Ovary (tissue), 3 donors: Measurements from ENCODE around the gene AIDA.

Experiments
- EP300 ChIP-seq: sonication (generic); formaldehyde crosslinking; IDR thresholded peaks from one replicate; pipeline ENCODE4 v1.6.1; 2017; ENCODE audit warnings: antibody characterized with exemption
- TF ChIP-seq, protein P1 (sequence below), 3 donors: fragments of 450-650 bp in 2 of 3; fragments of 200-600 bp in 1 of 3; IDR thresholded peaks; one replicate each; pipeline versions ENCODE4 v1.5.1 to v1.8.0; 2016 to 2022; ENCODE audit warnings: antibody characterized with exemption in 3 of 3, mild to moderate bottlenecking in 1 of 3
- donor health status: DM: no; HTN: no; CAD: no.

DNA sequence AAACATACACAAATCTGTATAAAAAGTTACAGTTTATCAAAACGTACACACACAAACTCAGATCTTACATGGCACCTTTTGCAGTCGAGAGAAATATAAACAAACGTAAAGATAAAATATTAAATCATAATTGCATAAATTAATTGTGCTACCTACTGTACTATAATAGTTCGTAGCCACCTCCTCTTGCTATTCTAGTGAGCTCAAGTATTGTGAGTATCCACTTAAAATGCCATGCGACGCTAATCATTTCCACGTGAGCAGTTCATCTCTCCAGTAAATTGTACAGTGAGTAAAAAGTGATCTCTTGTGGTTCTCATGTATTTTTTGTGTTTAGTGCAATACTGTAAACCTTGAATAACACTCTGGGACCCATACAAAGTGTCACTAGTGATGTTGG is 88.1 kb downstream of the AIDA start:
- TF ChIP-seq, protein P1, sequence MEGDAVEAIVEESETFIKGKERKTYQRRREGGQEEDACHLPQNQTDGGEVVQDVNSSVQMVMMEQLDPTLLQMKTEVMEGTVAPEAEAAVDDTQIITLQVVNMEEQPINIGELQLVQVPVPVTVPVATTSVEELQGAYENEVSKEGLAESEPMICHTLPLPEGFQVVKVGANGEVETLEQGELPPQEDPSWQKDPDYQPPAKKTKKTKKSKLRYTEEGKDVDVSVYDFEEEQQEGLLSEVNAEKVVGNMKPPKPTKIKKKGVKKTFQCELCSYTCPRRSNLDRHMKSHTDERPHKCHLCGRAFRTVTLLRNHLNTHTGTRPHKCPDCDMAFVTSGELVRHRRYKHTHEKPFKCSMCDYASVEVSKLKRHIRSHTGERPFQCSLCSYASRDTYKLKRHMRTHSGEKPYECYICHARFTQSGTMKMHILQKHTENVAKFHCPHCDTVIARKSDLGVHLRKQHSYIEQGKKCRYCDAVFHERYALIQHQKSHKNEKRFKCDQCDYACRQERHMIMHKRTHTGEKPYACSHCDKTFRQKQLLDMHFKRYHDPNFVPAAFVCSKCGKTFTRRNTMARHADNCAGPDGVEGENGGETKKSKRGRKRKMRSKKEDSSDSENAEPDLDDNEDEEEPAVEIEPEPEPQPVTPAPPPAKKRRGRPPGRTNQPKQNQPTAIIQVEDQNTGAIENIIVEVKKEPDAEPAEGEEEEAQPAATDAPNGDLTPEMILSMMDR (IDR thresholded peaks at IDR 0.05), result no peak
- TF ChIP-seq EP300, result no peak
